K562 (cell line): ENCODE results near the gene MDM4. TPM values are rescaled to one million over a fixed set of nuclear protein-coding genes. Genes with fewer than 3 reads are reported as not detected.

Source experiments
- BHLHE40 ChIP-seq: IDR thresholded peaks from 2 replicates; pipeline ENCODE4 v1.6.1; 2011; ENCODE audit warnings: low read length, improper control_type of control experiment
- ZNF707 ChIP-seq: fragments of 250-450 bp; sonication (Bioruptor Pico); conservative IDR thresholded peaks from 2 replicates; pipeline ENCODE4 v1.8.0; 2022; ENCODE audit warnings: inconsistent platforms, mild to moderate bottlenecking, moderate library complexity
- polyA plus RNA-seq, 8 experiments: library from polyadenylated mRNA; depleted of rRNA in 4 of 8; stranded (reverse) in 5 of 8; unstranded in 3 of 8; fragments of >200 nt; fragmentation: Nextera tagmentation in 2 of 8; fragmentation: Illumina TruSeq in 1 of 8; extraction: Ambion mirVana in 2 of 8; extraction: Trizol in 1 of 8; gene quantifications; 2 replicates each; pipeline versions ENCODE4 v1.2.1 to v1.2.3, GENCODE V29; 2011 to 2014; ENCODE audit warnings: inconsistent platforms in 1 of 8, missing spikeins in 1 of 8
- total RNA-seq, 7 experiments: library from RNA; depleted of rRNA in 6 of 7; stranded (reverse); fragments of >200 nt in 6 of 7; fragmentation: Illumina TruSeq in 2 of 7; extraction: Trizol in 2 of 7; gene quantifications; 2 replicates each; pipeline versions ENCODE4 v1.2.1 to v1.2.3, GENCODE V29; 2011 to 2021; ENCODE audit warnings: low replicate concordance in 1 of 7
- TF ChIP-seq, protein P1 (sequence below): sonication (generic); formaldehyde crosslinking; IDR thresholded peaks from 2 replicates; pipeline ENCODE4 v1.8.0; 2022; ENCODE audit warnings: missing genetic modification reagents, mild to moderate bottlenecking, borderline replicate concordance
- TF ChIP-seq, protein P2 (sequence below): sonication (generic); IDR thresholded peaks from 2 replicates; pipeline ENCODE4 v1.6.1; 2016
- TF ChIP-seq, protein P3 (sequence below), 2 experiments: fragments of 450-650 bp; IDR thresholded peaks; 2 replicates each; pipeline ENCODE4 v1.6.1; 2016

The MDM4 gene
- total and polyA plus RNA-seq, 9 of the 15 experiments (the other 6 are each of a cell fraction or from before 2014, with no cell fraction given) = 3.3 to 61.7 (median 21.2) TPM

DNA sequence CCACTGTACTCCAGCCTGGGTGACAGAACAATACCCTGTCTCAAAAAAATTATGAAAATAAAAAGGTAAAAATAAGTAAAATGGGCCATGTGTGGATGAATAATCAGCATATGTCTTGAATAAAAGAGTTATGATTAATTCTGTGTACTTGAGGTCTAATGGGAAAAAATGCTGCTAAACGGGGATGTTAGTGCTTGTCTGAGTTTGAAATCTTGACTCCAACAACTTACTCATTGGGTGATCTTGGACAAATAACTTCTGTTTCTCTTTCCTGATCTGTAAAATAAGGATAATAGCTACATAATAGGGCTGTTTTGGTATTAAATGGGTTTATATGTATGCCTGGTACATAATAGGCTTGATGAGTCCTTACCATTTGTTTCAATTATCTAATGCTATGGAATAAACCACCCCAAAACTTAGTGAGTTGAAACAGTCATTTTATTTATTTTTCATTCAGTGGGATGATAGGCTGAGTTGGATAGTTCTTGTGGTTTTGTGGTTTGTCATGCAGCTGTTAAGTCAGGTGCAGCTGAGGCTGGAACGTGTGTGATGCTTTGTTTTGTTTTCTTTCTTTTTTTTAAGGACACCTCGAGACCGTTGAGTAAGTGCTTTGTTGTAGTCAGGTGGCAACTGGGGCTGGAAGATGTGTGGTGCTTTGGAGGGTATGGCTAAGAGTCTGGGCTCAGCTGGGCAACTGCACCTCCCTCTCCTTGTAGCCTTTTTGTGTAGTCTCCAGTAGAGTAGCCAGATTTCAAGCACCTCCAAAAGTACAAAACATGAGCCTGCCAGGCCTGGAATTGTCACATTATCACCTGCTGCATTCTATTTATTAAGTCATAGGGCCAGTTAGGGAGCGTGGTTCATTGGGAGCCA is 4.9 kb downstream of the MDM4 start (continued):
- TF ChIP-seq BHLHE40 = peak; percentile 96
- TF ChIP-seq, protein P1, sequence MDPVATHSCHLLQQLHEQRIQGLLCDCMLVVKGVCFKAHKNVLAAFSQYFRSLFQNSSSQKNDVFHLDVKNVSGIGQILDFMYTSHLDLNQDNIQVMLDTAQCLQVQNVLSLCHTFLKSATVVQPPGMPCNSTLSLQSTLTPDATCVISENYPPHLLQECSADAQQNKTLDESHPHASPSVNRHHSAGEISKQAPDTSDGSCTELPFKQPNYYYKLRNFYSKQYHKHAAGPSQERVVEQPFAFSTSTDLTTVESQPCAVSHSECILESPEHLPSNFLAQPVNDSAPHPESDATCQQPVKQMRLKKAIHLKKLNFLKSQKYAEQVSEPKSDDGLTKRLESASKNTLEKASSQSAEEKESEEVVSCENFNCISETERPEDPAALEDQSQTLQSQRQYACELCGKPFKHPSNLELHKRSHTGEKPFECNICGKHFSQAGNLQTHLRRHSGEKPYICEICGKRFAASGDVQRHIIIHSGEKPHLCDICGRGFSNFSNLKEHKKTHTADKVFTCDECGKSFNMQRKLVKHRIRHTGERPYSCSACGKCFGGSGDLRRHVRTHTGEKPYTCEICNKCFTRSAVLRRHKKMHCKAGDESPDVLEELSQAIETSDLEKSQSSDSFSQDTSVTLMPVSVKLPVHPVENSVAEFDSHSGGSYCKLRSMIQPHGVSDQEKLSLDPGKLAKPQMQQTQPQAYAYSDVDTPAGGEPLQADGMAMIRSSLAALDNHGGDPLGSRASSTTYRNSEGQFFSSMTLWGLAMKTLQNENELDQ (CRISPR knock-in tag) = no peak
- TF ChIP-seq, protein P2, sequence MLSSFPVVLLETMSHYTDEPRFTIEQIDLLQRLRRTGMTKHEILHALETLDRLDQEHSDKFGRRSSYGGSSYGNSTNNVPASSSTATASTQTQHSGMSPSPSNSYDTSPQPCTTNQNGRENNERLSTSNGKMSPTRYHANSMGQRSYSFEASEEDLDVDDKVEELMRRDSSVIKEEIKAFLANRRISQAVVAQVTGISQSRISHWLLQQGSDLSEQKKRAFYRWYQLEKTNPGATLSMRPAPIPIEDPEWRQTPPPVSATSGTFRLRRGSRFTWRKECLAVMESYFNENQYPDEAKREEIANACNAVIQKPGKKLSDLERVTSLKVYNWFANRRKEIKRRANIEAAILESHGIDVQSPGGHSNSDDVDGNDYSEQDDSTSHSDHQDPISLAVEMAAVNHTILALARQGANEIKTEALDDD = 0 out of 2 replicates have a peak, but pooled peaks have one; percentile 13
- TF ChIP-seq, protein P3, sequence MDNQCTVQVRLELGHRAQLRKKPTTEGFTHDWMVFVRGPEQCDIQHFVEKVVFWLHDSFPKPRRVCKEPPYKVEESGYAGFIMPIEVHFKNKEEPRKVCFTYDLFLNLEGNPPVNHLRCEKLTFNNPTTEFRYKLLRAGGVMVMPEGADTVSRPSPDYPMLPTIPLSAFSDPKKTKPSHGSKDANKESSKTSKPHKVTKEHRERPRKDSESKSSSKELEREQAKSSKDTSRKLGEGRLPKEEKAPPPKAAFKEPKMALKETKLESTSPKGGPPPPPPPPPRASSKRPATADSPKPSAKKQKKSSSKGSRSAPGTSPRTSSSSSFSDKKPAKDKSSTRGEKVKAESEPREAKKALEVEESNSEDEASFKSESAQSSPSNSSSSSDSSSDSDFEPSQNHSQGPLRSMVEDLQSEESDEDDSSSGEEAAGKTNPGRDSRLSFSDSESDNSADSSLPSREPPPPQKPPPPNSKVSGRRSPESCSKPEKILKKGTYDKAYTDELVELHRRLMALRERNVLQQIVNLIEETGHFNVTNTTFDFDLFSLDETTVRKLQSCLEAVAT (IDR thresholded peaks at IDR 0.05) = peak; percentile 82 to 99; a peak in 3 of 4 replicates
- TF ChIP-seq ZNF707 = no peak
